Measurements from ENCODE around the gene ITGBL1. TPM values are rescaled to one million over a fixed set of nuclear protein-coding genes. Genes with fewer than 3 reads are reported as not detected.

The ITGBL1 gene
- total RNA-seq, 2 donors from 2014 or later = not detected

- no peak overlapping the region for H3K27ac ChIP-seq (ENCODE audit: low read depth, low read length)
- H3K36me3 Mint-ChIP-seq (ENCODE audit: low read depth) = no peaks in the 10 kb centered on the region
- no peaks in the 10 kb centered on the region for H3K9me3 Mint-ChIP-seq
- peaks cover 6% of the 10 kb centered on the region for H3K4me1 Mint-ChIP-seq
- H3K9ac ChIP-seq (ENCODE audit: extremely low read depth, low read length, poor library complexity, severe bottlenecking) = no peak overlapping the region
- H3K4me1 ChIP-seq (ENCODE audit: control insufficient read depth, insufficient read depth, low read length) = no peaks in the 10 kb centered on the region
- H3K27ac Mint-ChIP-seq = no peak overlapping the region
- DNase-seq = no peak
- no peaks in the 10 kb centered on the region for H3K9me3 ChIP-seq (ENCODE audit: control insufficient read depth, low read length)
- H3K27me3 Mint-ChIP-seq (ENCODE audit: insufficient read depth) = no peaks in the 10 kb centered on the region
- H3K36me3 ChIP-seq (ENCODE audit: control insufficient read depth, insufficient read depth, low read length) = no peaks in the 10 kb centered on the region
- H3K4me3 Mint-ChIP-seq = no peak overlapping the region
- no peak for TF ChIP-seq CTCF (conservative IDR thresholded peaks at IDR 0.05)
- H3K4me3 ChIP-seq (ENCODE audit: low read length) = no peak overlapping the region
- WGBS, 2 experiments (ENCODE audit: insufficient coverage in 1 of 2, insufficient read length in 1 of 2) = 93 to 97% methylated on average over 3 to 5 of the region's 5 CpGs
- H3K27me3 ChIP-seq (ENCODE audit: control insufficient read depth, insufficient read depth, low read length, poor library complexity, severe bottlenecking) = no peaks in the 10 kb centered on the region
Observed at GRCh38 chr13:101611491-101612475, 159.3 kb downstream of the ITGBL1 start.

GRCh38 chr13:101612735-101613134 is 160.3 kb downstream of the ITGBL1 start:
- Mint-ChIP-seq H3K4me3 (no peak overlapping the region), H3K4me1 (peaks cover 6% of the 10 kb centered on the region), H3K9me3 (no peaks in the 10 kb centered on the region), H3K36me3 (ENCODE audit: low read depth) (no peaks in the 10 kb centered on the region), H3K27ac (no peak overlapping the region), H3K27me3 (ENCODE audit: insufficient read depth) (no peaks in the 10 kb centered on the region)
- H3K27ac ChIP-seq (ENCODE audit: low read depth, low read length) = no peak overlapping the region
- DNase-seq = no peak
- no peak overlapping the region for H3K9ac ChIP-seq (ENCODE audit: extremely low read depth, low read length, poor library complexity, severe bottlenecking)
- no peaks in the 10 kb centered on the region for H3K36me3 ChIP-seq (ENCODE audit: control insufficient read depth, insufficient read depth, low read length)
- no peaks in the 10 kb centered on the region for H3K27me3 ChIP-seq (ENCODE audit: control insufficient read depth, insufficient read depth, low read length, poor library complexity, severe bottlenecking)
- no peak overlapping the region for H3K4me3 ChIP-seq (ENCODE audit: low read length)
- no peaks in the 10 kb centered on the region for H3K9me3 ChIP-seq (ENCODE audit: control insufficient read depth, low read length)
- no peak for TF ChIP-seq CTCF (conservative IDR thresholded peaks at IDR 0.05)
- 84 to 90% methylated on average over 2 to 7 of the region's 7 CpGs for WGBS, 2 experiments (ENCODE audit: insufficient coverage in 1 of 2, insufficient read length in 1 of 2)
- no peaks in the 10 kb centered on the region for H3K4me1 ChIP-seq (ENCODE audit: control insufficient read depth, insufficient read depth, low read length)

- Mint-ChIP-seq H3K9me3 (no peaks in the 10 kb centered on the region), H3K36me3 (ENCODE audit: low read depth) (no peaks in the 10 kb centered on the region), H3K27ac (no peak overlapping the region), H3K27me3 (ENCODE audit: insufficient read depth) (no peaks in the 10 kb centered on the region), H3K4me3 (no peak overlapping the region), H3K4me1 (peaks cover 6% of the 10 kb centered on the region)
- Histone ChIP-seq H3K36me3 (ENCODE audit: control insufficient read depth, insufficient read depth, low read length) (no peaks in the 10 kb centered on the region), H3K27ac (ENCODE audit: low read depth, low read length) (no peak overlapping the region), H3K9ac (ENCODE audit: extremely low read depth, low read length, poor library complexity, severe bottlenecking) (no peak overlapping the region), H3K4me1 (ENCODE audit: control insufficient read depth, insufficient read depth, low read length) (no peaks in the 10 kb centered on the region), H3K4me3 (ENCODE audit: low read length) (no peak overlapping the region), H3K27me3 (ENCODE audit: control insufficient read depth, insufficient read depth, low read length, poor library complexity, severe bottlenecking) (no peaks in the 10 kb centered on the region), H3K9me3 (ENCODE audit: control insufficient read depth, low read length) (no peaks in the 10 kb centered on the region)
- TF ChIP-seq CTCF (conservative IDR thresholded peaks at IDR 0.05) = no peak
- DNase-seq = no peak
- WGBS, 2 experiments (ENCODE audit: insufficient coverage in 1 of 2, insufficient read length in 1 of 2) = 80 to 86% methylated on average over 6 to 8 of the region's 8 CpGs
Observed at GRCh38 chr13:101614491-101614890, 162.0 kb downstream of the ITGBL1 start.

Measured in endodermal cell (in vitro differentiated cells).